IMR-90 (cell line): ENCODE measurements around the gene DNAJC13. TPM values are rescaled to one million over a fixed set of nuclear protein-coding genes. Genes with fewer than 3 reads are reported as not detected.

Experiments
- ATAC-seq: fragments of 200-7000 bp; cut with Tn5 transposase; 2 replicates; pipeline ENCODE4 v1.9.1; 2020; ENCODE audit warnings: low read depth, mild to moderate bottlenecking, moderate library complexity
- BruUV-seq: library from RNA; stranded (reverse); fragments of 400-500 nt; replicated peaks from 2 replicates; lab custom pipeline; 2021; lab: Mats Ljungman, UMichigan
- CTCF ChIA-PET: fragments of 300-600 bp; formaldehyde crosslinking; extraction: SDS; loops from one replicate; lab custom pipeline; 2021; ENCODE audit warnings: antibody characterized with exemption; lab: Yijun Ruan, JAX
- POLR2A ChIA-PET: fragments of 300-600 bp; sonication (Branson Sonifier 250); formaldehyde crosslinking; loops from one replicate; lab custom pipeline; 2022; ENCODE audit warnings: antibody characterized with exemption; ENCODE audit not compliant: unreplicated experiment; lab: Charles Lee
- DNase-seq: peaks from one replicate; pipeline ENCODE4 v3.0.0; 2013
- H2AFZ ChIP-seq: replicated peaks from 2 replicates; pipeline ENCODE3; 2013; ENCODE audit warnings: low read length, mild to moderate bottlenecking; ENCODE audit not compliant: poor library complexity
- H2AK5ac ChIP-seq: 2 replicates; pipeline ENCODE4 v1.6.1; 2013; ENCODE audit warnings: low read depth, low read length, inconsistent platforms
- H2AK9ac ChIP-seq: replicated peaks from 2 replicates; pipeline ENCODE3; 2013; ENCODE audit warnings: mild to moderate bottlenecking, low read depth, low read length, moderate library complexity; ENCODE audit not compliant: poor library complexity
- H2BK120ac ChIP-seq: 2 replicates; pipeline ENCODE4 v1.6.1; 2013; ENCODE audit warnings: low read depth, low read length, inconsistent platforms
- H2BK15ac ChIP-seq: 3 replicates; pipeline ENCODE4 v1.6.1; 2013; ENCODE audit warnings: low read depth, low read length, inconsistent platforms
- H2BK20ac ChIP-seq: 2 replicates; pipeline ENCODE4 v1.6.1; 2013; ENCODE audit warnings: low read depth, mild to moderate bottlenecking, inconsistent platforms, low read length, moderate library complexity
- H2BK5ac ChIP-seq: 2 replicates; pipeline ENCODE4 v1.6.1; 2013; ENCODE audit warnings: mild to moderate bottlenecking, low read depth, low read length, inconsistent platforms; ENCODE audit not compliant: poor library complexity, severe bottlenecking
- H3K14ac ChIP-seq: replicated peaks from 2 replicates; pipeline ENCODE4 v1.6.1; 2013; ENCODE audit warnings: low read depth, low read length, inconsistent platforms
- H3K18ac ChIP-seq: 2 replicates; pipeline ENCODE4 v1.6.1; 2013; ENCODE audit warnings: low read depth, low read length, control low read depth
- H3K23ac ChIP-seq: 2 replicates; pipeline ENCODE4 v1.6.1; 2013; ENCODE audit warnings: low read depth, low read length, inconsistent platforms
- H3K27ac ChIP-seq: 2 replicates; pipeline ENCODE4 v1.5.1; 2013; ENCODE audit warnings: mild to moderate bottlenecking, control low read depth, low read length; ENCODE audit not compliant: insufficient read depth
- H3K27me3 ChIP-seq: 2 replicates; pipeline ENCODE4 v1.6.1; 2013; ENCODE audit warnings: low read length; ENCODE audit not compliant: control insufficient read depth, insufficient read depth
- H3K36me3 ChIP-seq: 2 replicates; pipeline ENCODE4 v1.6.1; 2013; ENCODE audit warnings: low read length, mixed read lengths; ENCODE audit not compliant: control insufficient read depth, insufficient read depth
- H3K4ac ChIP-seq: 2 replicates; pipeline ENCODE4 v1.6.1; 2013; ENCODE audit warnings: low read depth, low read length, inconsistent platforms
- H3K4me1 ChIP-seq: 2 replicates; pipeline ENCODE4 v1.6.1; 2013; ENCODE audit warnings: low read length, mixed read lengths; ENCODE audit not compliant: control insufficient read depth, insufficient read depth
- H3K4me2 ChIP-seq: 2 replicates; pipeline ENCODE4 v1.6.1; 2013; ENCODE audit warnings: low read depth, mild to moderate bottlenecking, control low read depth, low read length, moderate library complexity
- H3K4me3 ChIP-seq: 2 replicates; pipeline ENCODE4 v1.5.1; 2013; ENCODE audit warnings: low read depth, mild to moderate bottlenecking, control low read depth, low read length, moderate library complexity; ENCODE audit not compliant: insufficient read depth
- H3K56ac ChIP-seq: 2 replicates; pipeline ENCODE4 v1.6.1; 2013; ENCODE audit warnings: low read length, inconsistent platforms; ENCODE audit not compliant: insufficient read depth; ENCODE audit errors: extremely low read depth
- H3K79me1 ChIP-seq, 2 experiments: 2 replicates each; pipeline ENCODE4 v1.6.1; 2013; ENCODE audit warnings: low read length in 2 of 2, inconsistent platforms in 1 of 2, low read depth in 1 of 2
- H3K9ac ChIP-seq: 2 replicates; pipeline ENCODE4 v1.6.1; 2013; ENCODE audit warnings: low read depth, low read length, control low read depth
- H3K9me1 ChIP-seq: 2 replicates; pipeline ENCODE4 v1.6.1; 2013; ENCODE audit warnings: low read length, inconsistent platforms; ENCODE audit not compliant: insufficient read depth
- H3K9me3 ChIP-seq: 2 replicates; pipeline ENCODE4 v1.6.1; 2013; ENCODE audit warnings: low read length; ENCODE audit not compliant: control insufficient read depth, insufficient read depth
- H4K20me1 ChIP-seq: 2 replicates; pipeline ENCODE4 v1.6.1; 2013; ENCODE audit warnings: low read length, inconsistent platforms; ENCODE audit not compliant: insufficient read depth
- H4K5ac ChIP-seq: 2 replicates; pipeline ENCODE4 v1.6.1; 2013; ENCODE audit warnings: mild to moderate bottlenecking, low read depth, low read length, control low read depth
- H4K8ac ChIP-seq, 2 experiments: 2 replicates each; pipeline ENCODE4 v1.6.1; 2013; ENCODE audit warnings: low read depth in 2 of 2, low read length in 2 of 2, control low read depth in 1 of 2, inconsistent platforms in 1 of 2
- H4K91ac ChIP-seq: 2 replicates; pipeline ENCODE4 v1.6.1; 2013; ENCODE audit warnings: low read depth, low read length, inconsistent platforms; ENCODE audit not compliant: insufficient read depth
- BHLHE40 ChIP-seq: fragments of 150-350 bp; IDR thresholded peaks from 2 replicates; pipeline ENCODE4 v1.6.1; 2016; ENCODE audit warnings: mild to moderate bottlenecking, low read depth, low read length
- CEBPB ChIP-seq: IDR thresholded peaks from 2 replicates; pipeline ENCODE4 v1.6.1; 2012; ENCODE audit warnings: low read depth, low read length, improper control_type of control experiment
- CHD1 ChIP-seq: IDR thresholded peaks from 2 replicates; pipeline ENCODE4 v1.6.1; 2012; ENCODE audit warnings: low read depth, low read length, improper control_type of control experiment
- ELK1 ChIP-seq: fragments of 150-350 bp; IDR thresholded peaks from 2 replicates; pipeline ENCODE4 v1.6.1; 2016; ENCODE audit warnings: low read depth, mild to moderate bottlenecking, low read length, moderate library complexity, borderline replicate concordance
- FOS ChIP-seq: fragments of 150-350 bp; IDR thresholded peaks from 2 replicates; pipeline ENCODE4 v1.6.1; 2016; ENCODE audit warnings: low read depth, low read length
- MAZ ChIP-seq: IDR thresholded peaks from 2 replicates; pipeline ENCODE4 v1.6.1; 2012; ENCODE audit warnings: low read depth, mild to moderate bottlenecking, low read length, improper control_type of control experiment, moderate library complexity, borderline replicate concordance
- POLR2A ChIP-seq: IDR thresholded peaks from 2 replicates; pipeline ENCODE4 v1.6.1; 2012; ENCODE audit warnings: mild to moderate bottlenecking, low read depth, low read length
- RAD21 ChIP-seq: IDR thresholded peaks from 2 replicates; pipeline ENCODE4 v1.6.1; 2012; ENCODE audit warnings: low read length, improper control_type of control experiment
- SMC3 ChIP-seq: fragments of 150-350 bp; IDR thresholded peaks from 2 replicates; pipeline ENCODE4 v1.6.1; 2016; ENCODE audit warnings: low read depth, mild to moderate bottlenecking, antibody characterized with exemption, low read length, moderate library complexity
- USF2 ChIP-seq: fragments of 150-350 bp; IDR thresholded peaks from 2 replicates; pipeline ENCODE4 v1.6.1; 2017; ENCODE audit warnings: mild to moderate bottlenecking, antibody characterized with exemption, low read length, low read depth
- WGBS, 2 experiments: methylation state at CpG; one replicate each; pipeline versions ENCODE4 v1.1.5 to v1.1.7; 2013; ENCODE audit warnings: missing lambda C conversion rate in 2 of 2; ENCODE audit not compliant: insufficient read length in 1 of 2; ENCODE audit errors: extremely low coverage in 2 of 2; 5-methylcytosine and 5-hydroxymethylcytosine counted together
- dilution Hi-C: fragments of 300-500 bp; cut with HindIII; formaldehyde crosslinking; loops from one replicate; pipeline ENCODE4 v1.14.3; 2018; ENCODE audit warnings: low sequenced_read_pairs; ENCODE audit not compliant: unreplicated experiment
- in situ Hi-C: fragments of 300-500 bp; cut with MboI; formaldehyde crosslinking; loops from 3 replicates; pipeline ENCODE4 v1.14.3; 2019; ENCODE audit warnings: low sequenced_read_pairs, inconsistent platforms, mixed read lengths
- intact Hi-C: fragments of 100-400 bp; cut with micrococcal nuclease; formaldehyde crosslinking; loops from 2 replicates; pipeline ENCODE4 v1.10.0; 2022
- polyA plus RNA-seq, 3 experiments: library from polyadenylated mRNA; depleted of rRNA; stranded (reverse); fragments of >200 nt; gene quantifications; 2 replicates each; pipeline ENCODE4 v1.2.3, GENCODE V29; 2012; ENCODE audit warnings: low replicate concordance in 1 of 3
- total RNA-seq: library from RNA; depleted of rRNA; stranded (reverse); fragments of >200 nt; gene quantifications from 2 replicates; pipeline ENCODE4 v1.2.3, GENCODE V29; 2012
- TF ChIP-seq, protein P1 (sequence below): conservative IDR thresholded peaks from 2 replicates; pipeline ENCODE4 v1.5.1; 2012; ENCODE audit warnings: mild to moderate bottlenecking, low read depth, low read length, improper control_type of control experiment

The DNAJC13 gene
- total and polyA plus RNA-seq, 2 of the 4 experiments (the other 2 are of a cell fraction) = 16.4 to 48.6 TPM

GRCh38 chr3:132396255-132396654 lies 21.0 kb upstream of the DNAJC13 start:
- CTCF ChIA-PET = no interaction called here
- dilution Hi-C loops (no loop called here), in situ Hi-C loops (no loop called here)

More at GRCh38 chr3:132396255-132396654, 21.0 kb upstream of the DNAJC13 start:
- POLR2A ChIA-PET = no interaction called here
- Histone ChIP-seq H2AFZ (no peak overlapping the region), H4K20me1 (no peaks in the 10 kb centered on the region), H3K4me2 (no peak overlapping the region), H3K4me3 (no peak overlapping the region), H3K27ac (no peak overlapping the region), H3K9ac (no peak overlapping the region), H4K91ac (no peak overlapping the region), H2AK9ac (no peak overlapping the region), H3K14ac (no peak overlapping the region), H3K79me1 (no peaks in the 10 kb centered on the region), H3K9me1 (no peaks in the 10 kb centered on the region), H2BK20ac (no peak overlapping the region), H2BK15ac (no peak overlapping the region), H3K18ac (no peak overlapping the region), H2BK5ac (no peak overlapping the region), H3K36me3 (no peaks in the 10 kb centered on the region), H4K8ac (no peak overlapping the region), H2BK120ac (no peak overlapping the region), H3K27me3 (0 out of 2 replicates have a peak, but pooled peaks cover under 1% of the 10 kb centered on the region), H3K56ac (no peak overlapping the region), H3K9me3 (no peaks in the 10 kb centered on the region; the same call in 1 of the 2 replicates), H3K4ac (no peak overlapping the region), H4K5ac (no peak overlapping the region), H2AK5ac (no peak overlapping the region), H3K4me1 (no peaks in the 10 kb centered on the region), H3K23ac (no peak overlapping the region)
- intact Hi-C loops = loop anchor here (5.0 kb wide), 1 partner anchor 209 kb away; no protein-coding TSS in a partner anchor
- TF ChIP-seq MAZ (no peak), CEBPB (no peak), POLR2A (no peak), SMC3 (no peak), BHLHE40 (no peak), FOS (no peak), USF2 (no peak), CHD1 (no peak), RAD21 (no peak), ELK1 (no peak)
- TF ChIP-seq, protein P1, sequence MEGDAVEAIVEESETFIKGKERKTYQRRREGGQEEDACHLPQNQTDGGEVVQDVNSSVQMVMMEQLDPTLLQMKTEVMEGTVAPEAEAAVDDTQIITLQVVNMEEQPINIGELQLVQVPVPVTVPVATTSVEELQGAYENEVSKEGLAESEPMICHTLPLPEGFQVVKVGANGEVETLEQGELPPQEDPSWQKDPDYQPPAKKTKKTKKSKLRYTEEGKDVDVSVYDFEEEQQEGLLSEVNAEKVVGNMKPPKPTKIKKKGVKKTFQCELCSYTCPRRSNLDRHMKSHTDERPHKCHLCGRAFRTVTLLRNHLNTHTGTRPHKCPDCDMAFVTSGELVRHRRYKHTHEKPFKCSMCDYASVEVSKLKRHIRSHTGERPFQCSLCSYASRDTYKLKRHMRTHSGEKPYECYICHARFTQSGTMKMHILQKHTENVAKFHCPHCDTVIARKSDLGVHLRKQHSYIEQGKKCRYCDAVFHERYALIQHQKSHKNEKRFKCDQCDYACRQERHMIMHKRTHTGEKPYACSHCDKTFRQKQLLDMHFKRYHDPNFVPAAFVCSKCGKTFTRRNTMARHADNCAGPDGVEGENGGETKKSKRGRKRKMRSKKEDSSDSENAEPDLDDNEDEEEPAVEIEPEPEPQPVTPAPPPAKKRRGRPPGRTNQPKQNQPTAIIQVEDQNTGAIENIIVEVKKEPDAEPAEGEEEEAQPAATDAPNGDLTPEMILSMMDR = no peak
- no TSS peak for BruUV-seq
- DNase-seq (no peak), ATAC-seq (no peak)
- WGBS, 2 experiments = 100% methylated on average over 1 of the region's 24 CpGs; no CpG with 5 or more reads in 1 of the 2 experiments
